Activated CD8-positive, alpha-beta memory T cell treated with anti-CD3 and anti-CD28 coated beads, Interleukin-2, amount 50 U/mL, for 24 hours (primary cell): ENCODE results near the gene SERP2.
"Not testable (repeated sequence)": the region's sequence is repeated elsewhere in the genome, so short reads cannot be mapped to it uniquely, and the experiment has no call there.

Experiments
- DNase-seq: peaks from one replicate; pipeline ENCODE4 v3.0.0-alpha.2; 2020; ENCODE audit errors: extremely low read depth

Gene SERP2

GRCh38 chr13:44373601-44374347, at the start of gene SERP2:
Gene SERP2, plus strand, starts transcription at chr13:44373824. Its CDS starts 202 bp downstream, at chr13:44374026.
- DNase-seq = no peak

DNA sequence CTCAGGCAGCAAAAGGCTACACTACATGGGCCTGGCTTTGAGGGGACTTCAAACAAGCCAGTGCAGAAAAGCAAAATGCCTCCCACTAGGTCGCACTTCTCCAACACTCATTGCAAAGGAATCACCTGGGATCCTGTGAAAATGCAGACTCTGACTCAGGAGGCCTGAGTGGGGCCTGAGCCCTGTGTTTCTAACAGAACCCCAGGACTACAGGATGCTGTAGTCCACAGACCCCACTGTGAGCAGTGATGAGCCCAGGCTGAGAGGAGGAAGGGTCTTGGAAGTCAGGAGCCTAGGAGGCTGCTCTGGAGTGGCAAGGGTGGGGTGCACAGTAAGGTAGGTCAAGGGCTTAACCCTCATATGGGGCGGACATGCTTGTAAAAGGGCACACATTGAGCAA, 46.7 kb upstream of the SERP2 start:
- DNase-seq = no peak

DNA sequence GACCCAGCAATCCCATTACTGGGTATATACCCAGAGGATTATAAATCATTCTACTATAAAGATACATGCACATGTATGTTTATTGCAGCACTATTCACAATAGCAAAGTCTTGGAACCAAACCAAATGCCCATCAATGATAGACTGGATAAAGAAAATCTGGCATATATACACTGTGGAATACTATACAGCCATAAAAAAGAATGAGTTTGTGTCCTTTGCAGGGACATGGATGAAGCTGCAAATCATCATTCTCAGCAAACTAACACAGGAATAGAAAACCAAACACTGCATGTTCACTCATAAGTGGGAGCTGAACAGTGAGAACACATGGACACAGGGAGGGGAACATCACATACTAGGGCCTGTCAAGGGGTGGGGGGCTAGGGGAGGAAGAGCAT, 44.6 kb upstream of the SERP2 start:
- not testable (repeated sequence) for DNase-seq

DNA sequence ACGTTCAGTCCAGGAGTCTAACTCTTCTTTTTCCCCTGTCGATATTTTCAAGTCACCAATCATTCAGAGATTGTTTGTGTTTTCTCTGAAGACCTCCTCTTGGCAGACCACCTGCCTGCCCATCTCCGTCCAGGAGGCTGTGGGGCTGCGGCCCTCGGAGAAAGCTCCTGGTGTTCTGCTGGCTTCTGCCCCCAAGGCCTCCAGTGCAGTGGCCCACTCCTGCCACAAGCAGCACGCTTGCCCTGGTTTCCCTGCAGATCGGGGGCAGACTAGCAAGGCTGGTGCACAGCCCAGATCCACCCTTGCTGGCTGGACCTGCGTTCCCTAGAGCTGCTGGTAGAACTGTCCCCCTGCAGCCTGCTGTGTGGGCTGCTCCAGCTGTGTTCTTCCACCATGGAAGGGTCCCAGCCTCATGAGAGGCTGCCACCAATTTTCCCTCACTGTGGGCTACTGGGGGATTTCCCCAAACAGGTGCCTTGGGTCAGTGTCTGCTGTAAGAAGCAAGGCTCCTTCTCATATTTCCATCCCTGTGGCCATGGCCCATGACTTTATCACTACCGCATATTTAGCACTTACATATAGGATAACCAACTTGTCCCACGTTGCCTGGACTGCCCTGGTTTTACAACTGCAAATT, 43.6 kb upstream of the SERP2 start:
- no peak for DNase-seq

GRCh38 chr13:44331446-44331845, 42.2 kb upstream of the SERP2 start:
- DNase-seq = no peak

GRCh38 chr13:44331912-44332851, 41.4 kb upstream of the SERP2 start:
- no peak for DNase-seq

GRCh38 chr13:44333950-44334655, 39.5 kb upstream of the SERP2 start:
- DNase-seq = no peak

DNA sequence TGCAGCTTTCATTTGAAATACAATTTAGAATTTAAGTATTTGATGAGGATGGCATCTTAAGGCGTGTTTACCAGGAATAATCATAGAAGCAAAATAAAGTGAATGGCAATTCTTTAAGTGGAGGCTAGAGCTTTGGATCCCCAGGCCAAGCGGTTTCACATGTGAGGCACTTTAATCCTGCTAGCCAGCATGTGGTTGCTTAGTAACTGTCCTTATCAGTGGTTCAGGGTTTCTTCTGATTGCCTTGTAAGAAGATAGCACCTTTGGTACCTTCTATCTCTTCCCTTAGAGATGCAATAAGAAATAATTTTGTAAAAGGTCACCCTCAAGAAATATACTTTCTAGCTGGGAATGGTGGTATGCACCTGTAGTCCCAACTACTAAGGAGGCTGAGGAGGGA, 38.9 kb upstream of the SERP2 start:
- DNase-seq = no peak

- DNase-seq = no peak
These were observed 36.7 kb upstream of the SERP2 start for GRCh38 chr13:44336934-44337333.

DNA sequence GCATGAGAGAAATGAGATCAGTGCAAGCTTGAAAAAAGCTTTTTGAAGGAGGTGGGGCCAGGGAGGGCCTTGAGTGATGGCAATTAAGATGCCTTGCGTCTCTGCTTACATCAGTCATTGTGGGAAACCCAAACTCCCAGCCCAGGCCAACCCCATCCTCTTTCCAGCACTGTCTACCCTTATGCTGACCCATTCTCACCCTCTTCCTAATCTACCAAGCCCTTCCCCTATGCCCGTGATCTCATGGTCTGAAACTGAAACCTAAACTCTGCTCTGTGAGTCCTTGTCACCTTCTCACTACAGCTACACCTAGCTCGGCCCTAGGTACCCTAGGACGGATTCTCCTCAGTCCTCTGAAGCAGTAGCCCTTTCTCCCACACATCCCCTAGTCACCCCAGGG, 36.0 kb upstream of the SERP2 start:
- DNase-seq = no peak

DNA sequence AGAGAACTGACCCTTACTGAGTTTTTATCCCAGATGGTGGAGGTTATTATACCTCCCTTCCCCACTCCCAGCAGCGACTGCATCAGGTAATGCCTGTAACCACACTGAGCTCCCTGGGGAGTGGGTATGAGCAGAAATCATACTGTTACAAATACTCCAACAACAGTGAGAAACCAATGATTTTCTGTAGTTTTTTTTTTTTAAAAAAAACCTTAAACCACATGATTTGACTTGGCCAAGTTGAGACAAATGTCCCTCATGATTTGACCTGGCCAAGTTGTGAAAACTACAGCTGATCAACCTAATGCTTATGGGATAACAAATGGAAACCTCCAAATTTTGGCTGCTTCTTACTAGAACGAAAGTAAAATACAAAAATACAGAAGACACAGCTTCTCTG, 33.1 kb upstream of the SERP2 start:
- no peak for DNase-seq

DNA sequence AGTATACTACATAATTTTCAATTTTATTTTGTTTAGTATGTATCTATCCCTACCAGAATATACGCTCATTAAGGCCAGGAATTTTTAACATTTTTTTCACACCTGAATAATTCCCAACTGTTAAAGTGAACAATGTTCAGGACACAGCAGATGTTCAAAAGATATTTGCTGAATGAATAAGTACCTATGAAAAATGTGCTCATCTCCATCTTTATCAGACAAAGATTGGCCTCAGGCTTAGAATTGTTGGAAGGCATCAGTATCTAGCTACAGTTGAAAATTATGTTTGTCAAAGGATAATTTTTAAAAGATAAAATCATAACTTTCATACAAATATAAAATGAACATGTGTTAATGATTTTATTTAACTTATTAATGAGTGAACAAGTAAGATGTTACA, 30.9 kb upstream of the SERP2 start:
- no peak for DNase-seq

DNA sequence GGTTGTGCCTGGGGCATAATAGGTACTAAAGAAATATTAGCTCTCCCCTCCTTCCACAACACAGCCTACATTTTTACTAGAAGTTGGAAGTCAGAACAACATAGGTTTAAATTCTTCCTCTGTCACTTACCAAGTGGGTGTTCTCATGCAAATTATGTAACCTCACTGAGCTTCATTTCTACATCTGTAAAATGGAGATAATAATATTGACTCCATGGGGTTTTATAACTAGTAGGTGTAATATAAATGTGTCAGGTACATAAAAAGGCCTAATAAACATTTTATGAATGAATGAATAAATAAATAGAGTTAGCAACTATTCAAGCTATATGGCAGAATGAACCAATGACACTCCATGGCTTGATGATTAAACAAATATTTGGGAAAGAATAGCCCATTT, 27.1 kb upstream of the SERP2 start:
- DNase-seq = no peak

GRCh38 chr13:44347301-44347700, 26.3 kb upstream of the SERP2 start:
- DNase-seq = no peak

DNA sequence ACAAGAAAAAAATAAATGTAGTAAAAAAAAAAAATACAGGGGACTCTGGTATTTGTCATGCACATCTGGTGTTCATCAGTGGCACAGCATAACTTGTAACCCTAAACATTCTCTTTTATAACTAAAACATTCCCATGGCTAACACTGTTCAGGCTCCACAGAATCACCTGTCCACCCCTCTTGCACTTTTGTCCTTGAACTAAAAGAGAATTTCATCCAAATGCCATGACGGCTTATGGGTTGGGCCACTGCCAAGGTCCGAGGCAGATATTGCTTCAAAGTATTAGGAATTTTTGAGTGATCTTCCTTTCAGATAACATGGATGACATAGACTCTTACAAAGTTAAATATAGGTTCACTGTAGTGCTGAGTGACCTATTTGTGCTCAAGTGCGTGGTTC, 25.7 kb upstream of the SERP2 start:
- DNase-seq = no peak

DNA sequence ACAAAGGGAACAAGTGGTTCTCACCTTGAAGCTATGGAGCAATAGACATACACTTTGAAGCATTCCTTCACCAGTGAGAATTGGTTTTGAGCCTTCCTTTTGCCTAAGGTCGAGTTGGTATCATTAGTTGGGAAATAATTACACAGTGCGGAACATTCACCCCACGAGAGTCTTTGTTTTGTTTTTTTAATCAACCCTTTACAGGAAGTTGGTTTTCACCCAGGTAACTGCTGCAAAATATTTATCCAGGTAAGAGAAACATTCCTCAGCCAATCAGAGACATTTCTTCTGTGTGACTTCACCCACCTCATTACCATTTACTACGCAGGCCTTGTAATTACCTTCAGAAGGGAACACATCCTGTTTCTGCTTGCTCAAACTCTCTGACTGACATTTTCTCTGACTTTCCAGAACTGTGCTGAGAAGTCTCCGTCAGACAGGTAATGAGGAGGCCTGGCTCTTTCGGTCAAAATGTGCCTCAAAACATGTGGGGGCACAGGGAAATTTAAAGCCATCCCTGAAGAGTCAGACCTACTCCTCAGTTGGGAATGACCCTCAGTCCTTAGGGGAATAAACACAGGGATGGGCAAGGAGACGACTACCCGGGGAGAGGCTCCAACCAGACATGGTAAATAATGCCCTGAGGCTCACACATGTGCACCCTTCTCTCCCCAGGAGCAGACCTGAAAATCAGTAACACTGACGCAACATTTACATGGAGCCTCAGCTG, 22.7 kb upstream of the SERP2 start:
- no peak for DNase-seq

GRCh38 chr13:44351505-44351854, 22.1 kb upstream of the SERP2 start:
- no peak for DNase-seq

- no peak for DNase-seq
These were observed 21.4 kb upstream of the SERP2 start for GRCh38 chr13:44352202-44352601.

DNA sequence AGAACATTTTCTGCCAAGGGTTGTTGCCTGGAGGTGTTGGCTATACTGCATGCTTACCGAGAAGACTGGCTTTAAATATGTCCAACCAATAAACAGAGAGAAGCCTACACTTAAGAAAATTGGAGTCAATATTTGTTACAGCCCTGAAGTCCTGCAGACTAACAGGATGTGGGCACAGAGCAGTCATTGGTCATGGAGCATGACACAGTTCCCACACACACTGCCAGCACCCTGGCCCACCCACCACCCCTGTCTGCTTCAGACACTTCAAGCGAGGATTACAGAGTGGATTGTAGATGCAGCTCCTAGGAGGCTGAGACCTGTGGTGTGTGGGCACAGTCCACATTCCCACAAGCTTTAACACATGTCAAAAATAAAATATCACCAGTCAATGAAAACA, 21.0 kb upstream of the SERP2 start:
- DNase-seq = no peak

- no peak for DNase-seq
These were observed 19.3 kb upstream of the SERP2 start for GRCh38 chr13:44354331-44354730.

GRCh38 chr13:44354884-44355283, 18.7 kb upstream of the SERP2 start:
- DNase-seq = no peak
